ENCODE results near the gene TLR9.

The TLR9 gene

GRCh38 chr3:52221563-52222318 lies 3.7 kb downstream of the TLR9 start:
- H3K4me1 ChIP-seq (ENCODE audit: insufficient read depth, low read length), result peaks cover 38% of the 10 kb centered on the region
- no peak for TF ChIP-seq EZH2 (IDR thresholded peaks at IDR 0.05; ENCODE audit: borderline replicate concordance, low read depth, low read length, severe bottlenecking)
- TF ChIP-seq CTCF (IDR thresholded peaks at IDR 0.05; ENCODE audit: borderline replicate concordance, extremely low read depth, low read length, poor library complexity, severe bottlenecking), result no peak
- no peak overlapping the region for H3K4me3 ChIP-seq (ENCODE audit: low read depth in 1 of 2, low read length in 2 of 2)
- no peaks in the 10 kb centered on the region for H3K27me3 ChIP-seq (ENCODE audit: insufficient read depth, low read length, poor library complexity)
- H3K36me3 ChIP-seq (ENCODE audit: insufficient read depth, low read length), result no peaks in the 10 kb centered on the region
- no peaks in the 10 kb centered on the region for H3K79me2 ChIP-seq (ENCODE audit: insufficient read depth, low read length)
- no peak overlapping the region for H3K27ac ChIP-seq (ENCODE audit: low read length)
- DNase-seq, result no peak
- H3K4me2 ChIP-seq (ENCODE audit: insufficient read depth, low read length), result no peak overlapping the region
- H2AFZ ChIP-seq (ENCODE audit: low read depth, low read length), result no peak overlapping the region
- H3K9ac ChIP-seq (ENCODE audit: low read depth, low read length), result no peak overlapping the region
- no peaks in the 10 kb centered on the region for H3K9me3 ChIP-seq (ENCODE audit: insufficient read depth, low read length, severe bottlenecking)
- ATAC-seq (ENCODE audit: insufficient read depth, low read depth), result no peak
- no peaks in the 10 kb centered on the region; the same call in 1 of the 2 replicates for H4K20me1 ChIP-seq (ENCODE audit: insufficient read depth, low read length)

- Histone ChIP-seq H3K4me3 (ENCODE audit: low read depth in 1 of 2, low read length in 2 of 2) (no peak overlapping the region), H3K36me3 (ENCODE audit: insufficient read depth, low read length) (no peaks in the 10 kb centered on the region), H3K4me1 (ENCODE audit: insufficient read depth, low read length) (peaks cover 33% of the 10 kb centered on the region), H2AFZ (ENCODE audit: low read depth, low read length) (no peak overlapping the region), H3K27ac (ENCODE audit: low read length) (peak overlapping the region; percentile 46; the same call in 1 of the 2 replicates), H3K9ac (ENCODE audit: low read depth, low read length) (0 out of 2 replicates have a peak overlapping the region, but pooled peaks have one; percentile 11), H3K9me3 (ENCODE audit: insufficient read depth, low read length, severe bottlenecking) (no peaks in the 10 kb centered on the region), H3K27me3 (ENCODE audit: insufficient read depth, low read length, poor library complexity) (no peaks in the 10 kb centered on the region), H3K4me2 (ENCODE audit: insufficient read depth, low read length) (no peak overlapping the region), H3K79me2 (ENCODE audit: insufficient read depth, low read length) (no peaks in the 10 kb centered on the region), H4K20me1 (ENCODE audit: insufficient read depth, low read length) (no peaks in the 10 kb centered on the region; the same call in 1 of the 2 replicates)
- no peak for TF ChIP-seq CTCF (IDR thresholded peaks at IDR 0.05; ENCODE audit: borderline replicate concordance, extremely low read depth, low read length, poor library complexity, severe bottlenecking)
- no peak for TF ChIP-seq EZH2 (IDR thresholded peaks at IDR 0.05; ENCODE audit: borderline replicate concordance, low read depth, low read length, severe bottlenecking)
- ATAC-seq (ENCODE audit: insufficient read depth, low read depth) (no peak), DNase-seq (no peak)
Measured at GRCh38 chr3:52221141-52221562, 4.3 kb downstream of the TLR9 start.

- peak overlapping the region; percentile 46 for H3K27ac ChIP-seq (ENCODE audit: low read length)
- ATAC-seq (ENCODE audit: insufficient read depth, low read depth) (peak; percentile 87), DNase-seq (peak; percentile 88)
- no peak overlapping the region for H3K4me3 ChIP-seq (ENCODE audit: low read depth in 1 of 2, low read length in 2 of 2)
- peak overlapping the region; percentile 11; the same call in 1 of the 2 replicates for H3K9ac ChIP-seq (ENCODE audit: low read depth, low read length)
- H3K79me2 ChIP-seq (ENCODE audit: insufficient read depth, low read length), result no peaks in the 10 kb centered on the region
- no peaks in the 10 kb centered on the region for H3K9me3 ChIP-seq (ENCODE audit: insufficient read depth, low read length, severe bottlenecking)
- no peaks in the 10 kb centered on the region for H3K27me3 ChIP-seq (ENCODE audit: insufficient read depth, low read length, poor library complexity)
- 0 out of 2 replicates have a peak overlapping the region, but pooled peaks have one; percentile 0 for H3K4me2 ChIP-seq (ENCODE audit: insufficient read depth, low read length)
- H3K36me3 ChIP-seq (ENCODE audit: insufficient read depth, low read length), result peaks cover 4% of the 10 kb centered on the region; the same call in 1 of the 2 replicates
- TF ChIP-seq CTCF (IDR thresholded peaks at IDR 0.05; ENCODE audit: borderline replicate concordance, extremely low read depth, low read length, poor library complexity, severe bottlenecking) (peak; percentile 99), EZH2 (IDR thresholded peaks at IDR 0.05; ENCODE audit: borderline replicate concordance, low read depth, low read length, severe bottlenecking) (no peak)
- H3K4me1 ChIP-seq (ENCODE audit: insufficient read depth, low read length), result peaks cover 26% of the 10 kb centered on the region
- no peaks in the 10 kb centered on the region; the same call in 1 of the 2 replicates for H4K20me1 ChIP-seq (ENCODE audit: insufficient read depth, low read length)
- peak overlapping the region; percentile 57 for H2AFZ ChIP-seq (ENCODE audit: low read depth, low read length)
Measured at GRCh38 chr3:52220380-52221026, 4.9 kb downstream of the TLR9 start.

All from DND-41 (cell line).